GM12892 (cell line): ENCODE data around the gene DHX58.

ENCODE experiments used
- DNase-seq: peaks from one replicate; pipeline ENCODE4 v3.0.0; 2011; ENCODE audit not compliant: insufficient read length
- FAIRE-seq: peaks from 2 replicates; lab custom pipeline; 2011; peaks lifted over from hg19 to GRCh38; lab: Jason Lieb, UNC
- POLR2A ChIP-seq: IDR thresholded peaks from 2 replicates; pipeline ENCODE4 v1.6.1; 2011; ENCODE audit warnings: low read depth, low read length, control low read depth
- POLR2AphosphoS5 ChIP-seq: IDR thresholded peaks from 2 replicates; pipeline ENCODE4 v1.6.1; 2011; ENCODE audit warnings: low read depth, low read length, control low read depth
- TAF1 ChIP-seq: IDR thresholded peaks from 2 replicates; pipeline ENCODE4 v1.6.1; 2011; ENCODE audit warnings: low read depth, mild to moderate bottlenecking, control low read depth, low read length, borderline replicate concordance

The DHX58 gene

GRCh38 chr17:42116705-42117396, 4.3 kb upstream of the DHX58 start:
- DNase-seq (peak; percentile 64), FAIRE-seq (peak; percentile 99)
- TF ChIP-seq TAF1 (no peak), POLR2A (no peak), POLR2AphosphoS5 (no peak)

- DNase-seq: no peak
- no peak for FAIRE-seq
- TF ChIP-seq POLR2AphosphoS5: no peak
- no peak for TF ChIP-seq POLR2A
- no peak for TF ChIP-seq TAF1
These were observed 1.6 kb upstream of the DHX58 start for GRCh38 chr17:42114118-42114517.

- no peak for FAIRE-seq
- TF ChIP-seq TAF1 (no peak), POLR2AphosphoS5 (no peak), POLR2A (no peak)
These were observed 967 bp upstream of the DHX58 start for GRCh38 chr17:42113293-42114069.

GRCh38 chr17:42111871-42112551, 503 bp downstream of the DHX58 start:
- DNase-seq (no peak), FAIRE-seq (peak; percentile 48)
- TF ChIP-seq POLR2A (no peak), TAF1 (no peak), POLR2AphosphoS5 (no peak; the same call in 1 of the 2 replicates)

More at GRCh38 chr17:42113293-42114069, 967 bp upstream of the DHX58 start:
- DNase-seq: no peak

GRCh38 chr17:42111265-42111636, 1.3 kb downstream of the DHX58 start:
- FAIRE-seq: no peak
- no peak for TF ChIP-seq POLR2A
- no peak for DNase-seq

- no peak for DNase-seq
- FAIRE-seq: no peak
These were observed 1.9 kb downstream of the DHX58 start for GRCh38 chr17:42110301-42111264.

GRCh38 chr17:42109086-42109485, 3.4 kb downstream of the DHX58 start:
- FAIRE-seq: no peak

More at GRCh38 chr17:42110301-42111264, 1.9 kb downstream of the DHX58 start:
- no peak for TF ChIP-seq POLR2AphosphoS5
- TF ChIP-seq POLR2A: no peak
- no peak for TF ChIP-seq TAF1

GRCh38 chr17:42107597-42108576, 4.6 kb downstream of the DHX58 start:
- TF ChIP-seq POLR2A (no peak), TAF1 (no peak), POLR2AphosphoS5 (no peak)
- peak; percentile 70 for FAIRE-seq
- peak; percentile 99 for DNase-seq

More at GRCh38 chr17:42109086-42109485, 3.4 kb downstream of the DHX58 start:
- no peak for TF ChIP-seq POLR2AphosphoS5
- no peak for TF ChIP-seq TAF1
- no peak for TF ChIP-seq POLR2A
- no peak for DNase-seq

GRCh38 chr17:42107124-42107523, 5.4 kb downstream of the DHX58 start:
- no peak for FAIRE-seq
- no peak for DNase-seq
- no peak for TF ChIP-seq TAF1
- TF ChIP-seq POLR2A: no peak
- no peak for TF ChIP-seq POLR2AphosphoS5

GRCh38 chr17:42106009-42106408, 6.5 kb downstream of the DHX58 start:
- DNase-seq (no peak), FAIRE-seq (no peak)
- TF ChIP-seq POLR2AphosphoS5: no peak
- no peak for TF ChIP-seq POLR2A
- no peak for TF ChIP-seq TAF1

- no peak for TF ChIP-seq POLR2AphosphoS5
- TF ChIP-seq POLR2A: no peak
- no peak for FAIRE-seq
These were observed 8.2 kb downstream of the DHX58 start for GRCh38 chr17:42104264-42104663.

More at GRCh38 chr17:42104264-42104663, 8.2 kb downstream of the DHX58 start:
- DNase-seq: no peak
